Muscle of back (tissue), 11 donors: ENCODE data around the gene RGS1. TPM values are rescaled to one million over a fixed set of nuclear protein-coding genes. Genes with fewer than 3 reads are reported as not detected.

Source experiments
- DNase-seq, 3 donors: peaks; one replicate each; pipeline versions ENCODE4 v3.0.0 to v3.0.0-alpha.2; 2013
- polyA plus RNA-seq, 10 donors: library from polyadenylated mRNA; unstranded; fragments of 120-200 nt; gene quantifications; one replicate each; pipeline ENCODE4 v1.2.1, GENCODE V29; 2013; ENCODE audit not compliant: insufficient read length in 10 of 10

The RGS1 gene
- polyA plus RNA-seq, 10 donors: 1.1 to 8.2 (median 3.5) TPM

GRCh38 chr1:192610112-192610889 is 34.7 kb downstream of the RGS1 start:
- DNase-seq: peak in 1 of 3 donors; percentile 29

- DNase-seq: no peak
These were observed 39.5 kb downstream of the RGS1 start for GRCh38 chr1:192615055-192615454.

- no peak for DNase-seq
These were observed 44.6 kb downstream of the RGS1 start for GRCh38 chr1:192620071-192620635.

GRCh38 chr1:192626366-192627179 is 51.0 kb downstream of the RGS1 start:
- DNase-seq: no peak

- no peak for DNase-seq
These were observed 52.3 kb downstream of the RGS1 start for GRCh38 chr1:192627901-192628300.

- no peak for DNase-seq
These were observed 53.0 kb downstream of the RGS1 start for GRCh38 chr1:192628396-192629057.

- DNase-seq: no peak
These were observed 54.0 kb downstream of the RGS1 start for GRCh38 chr1:192629612-192630011.

Other genes with a start within 250 kb of the RGS1 start
- 1 to 10 TPM in 1 of 10 donors, under 1 TPM in 9; 0.22 to 1.1 (median 0.73) TPM for gene RGS13, start 60.4 kb downstream of the RGS1 start, polyA plus RNA-seq
- gene RGS2, start 233.3 kb downstream of the RGS1 start, polyA plus RNA-seq: 100 to 1,000 TPM in 8 of 10 donors, 10 to 100 TPM in 2; 84.3 to 139 (median 107) TPM